NCI-H2029 (cell line): ENCODE data around the gene IL18R1.

Experiments
- DNase-seq: peaks from one replicate; lab custom pipeline; 2025; lab: John Stamatoyannopoulos, UW

IL18R1 gene

GRCh38 chr2:102344397-102344796 is 11.2 kb upstream of the IL18R1 start:
- no peak for DNase-seq

DNA sequence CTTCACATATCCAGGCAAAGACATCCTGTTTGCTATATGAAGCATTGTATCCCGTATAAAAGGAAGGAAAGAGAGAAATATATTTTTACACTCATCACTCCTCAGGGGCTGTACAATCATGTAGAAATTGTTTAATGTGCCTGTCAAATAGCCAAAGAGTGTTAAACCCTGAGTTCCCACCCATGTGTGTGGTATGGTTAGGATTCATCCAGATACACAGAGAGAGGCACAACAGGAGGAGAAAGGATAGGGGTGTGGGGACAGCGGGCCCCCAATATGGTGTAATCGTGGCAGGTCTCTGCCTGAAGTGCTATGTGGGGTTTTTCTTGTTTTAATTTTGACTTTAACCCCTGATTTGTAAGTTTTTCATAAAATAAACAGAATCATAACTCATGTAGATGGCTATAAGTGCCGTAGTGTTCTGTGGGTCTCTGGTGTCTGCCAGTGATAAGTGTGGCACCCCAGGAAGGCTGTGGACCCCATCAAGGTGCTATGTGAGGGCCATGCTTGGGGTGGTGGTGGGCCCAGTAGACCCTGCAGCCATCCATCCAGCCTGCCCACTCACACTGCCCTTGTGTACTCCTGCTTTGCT is 10.2 kb upstream of the IL18R1 start:
- DNase-seq: no peak

GRCh38 chr2:102346381-102347130 is 9.0 kb upstream of the IL18R1 start:
- no peak for DNase-seq

DNA sequence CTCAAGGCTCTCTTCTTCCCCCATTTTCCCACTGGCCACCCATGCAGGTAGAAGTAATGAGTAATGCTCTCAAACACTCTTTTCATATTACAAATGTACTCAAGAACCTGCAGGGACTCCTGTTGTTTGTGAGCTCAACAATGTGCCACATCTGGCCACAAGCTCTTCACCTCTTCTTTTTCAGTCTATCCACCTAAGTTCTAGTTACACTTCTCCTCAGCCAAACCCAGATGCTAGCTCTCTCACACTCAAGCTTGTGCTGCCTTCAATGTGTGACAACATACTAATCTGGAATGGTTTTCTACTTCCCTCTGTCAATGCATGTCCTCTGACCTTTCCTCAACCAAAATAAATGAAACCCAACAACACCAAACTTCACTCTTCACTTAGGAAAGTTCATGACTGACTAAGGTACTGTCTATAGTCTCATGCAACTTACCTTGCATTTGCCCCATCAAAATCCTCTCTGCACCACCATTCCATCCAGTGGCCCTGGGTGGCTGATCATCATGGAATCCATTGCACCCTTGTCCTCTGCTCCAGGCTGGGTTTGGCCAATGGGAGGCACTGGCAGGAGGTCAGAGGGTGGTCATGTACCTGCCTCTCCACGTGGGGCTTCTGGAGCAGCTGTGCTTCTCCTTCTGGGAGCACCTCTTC is 5.3 kb upstream of the IL18R1 start:
- no peak for DNase-seq

DNA sequence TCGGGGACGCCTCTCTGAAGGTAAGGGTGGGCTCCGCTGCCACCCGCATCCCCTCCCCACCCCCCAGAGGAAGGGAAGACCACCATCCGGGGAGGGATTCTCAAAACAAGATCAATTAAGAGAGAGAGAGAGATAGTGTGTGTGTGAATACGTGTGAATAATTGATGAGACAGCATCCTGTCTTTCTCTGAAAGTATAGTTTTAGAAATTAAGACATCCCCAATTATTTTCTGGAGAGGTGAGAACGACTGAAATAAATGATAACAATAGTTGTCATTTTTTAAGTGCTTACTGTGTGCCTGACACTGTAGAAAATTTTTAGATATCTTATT is 751 bp downstream of the IL18R1 start:
- DNase-seq: no peak

- DNase-seq: no peak
Measured at GRCh38 chr2:102356741-102357140, 1.1 kb downstream of the IL18R1 start.

DNA sequence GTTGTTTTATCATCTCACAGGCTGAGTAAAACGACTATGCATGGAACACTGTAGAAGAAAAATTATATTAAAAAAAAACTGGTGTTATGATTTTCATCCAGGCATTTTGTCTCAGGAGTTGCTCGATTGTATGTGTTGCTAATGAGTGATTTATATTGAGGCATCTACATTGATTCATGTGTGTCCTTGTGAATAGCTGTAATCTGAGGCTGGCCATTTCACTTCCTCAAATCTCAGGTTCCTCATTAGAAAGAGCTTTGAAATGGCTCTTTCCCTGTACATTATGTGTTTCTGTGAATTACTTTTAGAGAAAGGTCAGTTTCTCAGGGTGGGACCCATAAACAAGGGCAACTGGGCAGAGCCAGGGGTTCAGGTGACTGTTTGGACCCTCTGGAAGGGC is 2.3 kb downstream of the IL18R1 start:
- no peak for DNase-seq

- no peak for DNase-seq
Measured at GRCh38 chr2:102358496-102358895, 2.9 kb downstream of the IL18R1 start.

DNA sequence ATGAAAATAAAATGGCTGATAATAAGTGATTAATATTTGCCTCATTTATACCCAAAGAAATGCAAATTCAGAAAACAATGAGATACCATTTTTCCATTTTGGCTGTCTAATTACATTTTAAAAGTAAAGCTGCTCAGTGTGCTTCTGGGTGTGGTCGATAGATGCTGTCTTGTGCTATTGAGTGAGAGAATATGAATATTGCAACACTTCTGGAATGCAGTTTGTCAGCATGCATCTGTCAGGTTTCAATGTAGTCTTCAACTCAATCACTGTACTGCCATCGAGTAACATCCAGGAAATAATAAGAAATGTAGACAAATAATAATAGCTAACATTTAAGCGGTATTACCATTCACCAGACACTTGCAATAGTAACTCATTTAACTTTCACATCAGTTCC is 3.9 kb downstream of the IL18R1 start:
- DNase-seq: no peak

DNA sequence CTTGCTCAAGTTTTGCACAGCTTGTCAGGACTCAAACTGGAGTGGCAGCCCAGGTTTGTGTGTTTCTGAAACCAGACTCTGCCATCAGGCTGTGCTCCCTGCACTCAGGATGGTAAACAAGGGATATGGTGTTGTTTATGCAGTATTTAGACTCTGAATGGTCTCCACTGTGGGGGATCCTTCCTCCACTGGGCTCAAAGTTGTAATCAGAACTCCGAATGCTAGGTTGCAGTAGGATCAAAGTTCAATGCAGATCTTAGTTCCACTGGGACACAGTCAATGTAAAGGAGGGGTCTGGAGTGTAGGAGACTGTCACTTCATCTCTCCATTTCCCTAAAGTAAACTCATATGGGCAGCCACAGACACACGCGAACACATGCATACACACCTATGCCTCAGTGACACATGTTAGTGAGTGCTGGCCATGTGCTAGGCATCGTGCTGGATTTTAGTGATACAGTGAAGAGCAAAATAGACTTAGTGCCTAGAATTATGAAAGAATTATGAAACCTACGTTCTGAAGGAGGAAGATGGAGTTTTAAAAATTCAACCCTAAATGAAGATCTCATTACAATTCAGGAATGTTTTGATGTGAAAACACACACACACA is 6.1 kb downstream of the IL18R1 start:
- DNase-seq: no peak

- DNase-seq: no peak
Measured at GRCh38 chr2:102365763-102366162, 10.2 kb downstream of the IL18R1 start.

DNA sequence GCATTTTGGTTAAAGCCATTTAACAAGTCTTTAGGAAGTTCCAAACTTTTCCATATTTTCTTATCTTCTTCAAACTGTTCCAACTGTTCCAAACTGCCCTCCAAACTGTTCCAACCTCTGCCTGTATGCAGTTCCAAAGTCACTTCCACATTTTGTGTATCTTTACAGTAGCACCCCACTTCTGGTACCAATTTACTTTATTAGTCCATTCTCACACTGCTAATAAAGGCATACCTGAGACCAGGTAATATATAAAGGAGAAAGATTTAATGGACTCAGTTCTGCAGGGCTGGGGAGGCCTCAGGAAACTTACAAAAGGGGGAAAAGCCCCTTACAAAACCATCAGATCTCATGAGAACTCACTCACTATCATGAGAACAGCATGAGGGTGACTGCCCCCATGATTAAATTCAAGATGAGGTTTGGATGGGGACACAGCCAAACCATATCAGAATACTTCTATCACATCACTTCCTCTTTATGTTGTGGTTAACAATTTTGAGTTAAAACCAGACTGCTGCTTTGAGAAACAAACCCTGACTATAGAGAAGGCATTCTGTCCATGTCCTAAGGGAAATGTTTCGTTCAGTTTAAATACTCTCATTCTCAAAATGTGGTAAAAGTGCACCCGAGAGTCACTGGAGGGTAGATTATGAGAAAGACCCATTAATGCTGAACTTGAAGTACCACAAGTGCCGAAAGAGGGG is 11.0 kb downstream of the IL18R1 start:
- no peak for DNase-seq

GRCh38 chr2:102367331-102367971 is 11.9 kb downstream of the IL18R1 start:
- DNase-seq: no peak

DNA sequence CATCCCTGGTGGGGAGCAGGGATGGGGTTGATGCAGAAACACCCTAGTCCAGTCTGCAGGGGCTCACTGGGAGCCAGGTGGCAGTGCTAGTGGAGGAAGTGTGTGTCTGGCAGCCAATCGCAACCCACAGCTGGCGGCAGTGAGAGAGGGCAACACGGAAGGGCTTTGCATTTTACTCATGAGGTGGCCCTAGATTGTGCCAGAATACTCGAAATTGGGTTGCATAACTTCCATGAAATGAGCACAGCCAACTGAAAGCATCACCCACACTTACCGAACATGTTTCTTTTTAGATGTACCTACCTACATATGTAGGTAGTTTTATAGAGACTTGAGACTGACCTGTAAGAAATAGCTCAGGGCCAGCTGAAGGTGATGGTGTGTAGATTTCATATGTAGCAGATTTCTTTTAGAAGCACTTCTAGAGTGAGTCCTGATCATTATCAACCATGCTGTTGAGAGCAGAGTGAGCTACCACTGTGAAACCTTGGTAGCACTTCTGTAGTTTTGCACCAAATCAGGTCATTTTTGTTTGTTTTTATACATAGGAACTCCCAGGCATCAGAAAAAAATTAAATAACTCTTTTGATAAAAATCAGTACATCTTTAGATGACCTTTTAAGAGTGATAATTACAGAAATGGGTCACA is 13.0 kb downstream of the IL18R1 start:
- no peak for DNase-seq

DNA sequence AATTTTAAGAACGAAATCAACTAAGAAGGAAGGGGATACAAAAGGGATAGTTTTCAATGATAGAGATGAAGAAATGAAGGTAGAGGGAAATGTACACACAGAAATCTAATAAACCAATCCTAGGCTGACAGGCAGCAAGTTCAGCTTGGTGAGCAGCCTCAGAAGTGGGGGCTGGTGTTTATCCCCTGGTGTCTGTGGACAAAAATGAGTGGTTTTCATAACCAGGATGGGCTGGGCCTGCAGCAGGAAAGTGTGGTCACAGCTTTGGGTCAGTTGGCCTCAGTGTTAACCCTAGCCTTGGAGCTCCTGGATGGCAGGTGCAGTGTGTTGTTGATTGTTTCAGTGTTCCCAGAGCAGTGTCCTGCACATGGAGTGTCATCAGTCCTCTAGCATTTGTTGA is 14.3 kb downstream of the IL18R1 start:
- DNase-seq: no peak

DNA sequence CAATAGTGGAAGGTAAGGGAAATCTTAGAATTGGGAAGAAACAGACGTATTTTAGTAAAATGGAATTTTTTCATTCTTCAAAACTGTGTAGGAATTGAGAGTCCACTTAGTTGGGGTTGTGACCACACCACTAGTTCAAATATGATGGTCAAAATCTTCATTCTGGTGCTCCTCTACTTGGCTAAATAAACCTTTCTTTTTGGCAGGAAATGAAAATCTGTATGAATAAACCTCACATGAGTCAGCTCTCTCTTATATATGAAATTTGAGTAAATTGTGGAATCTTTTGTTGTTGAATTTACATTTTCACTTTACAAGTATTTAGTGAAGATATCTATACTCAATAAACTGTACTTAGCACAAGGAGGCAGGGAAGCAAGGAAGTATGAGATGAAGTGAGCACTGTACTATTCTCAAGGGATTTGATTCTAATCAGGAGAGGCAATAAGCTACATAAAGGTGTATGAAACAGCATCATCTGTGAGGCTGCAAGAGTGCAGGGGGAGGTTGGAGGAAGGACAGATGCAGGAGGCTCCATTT is 20.5 kb downstream of the IL18R1 start:
- DNase-seq: no peak

GRCh38 chr2:102383722-102384121 is 28.1 kb downstream of the IL18R1 start:
- no peak for DNase-seq

- DNase-seq: no peak
Measured at GRCh38 chr2:102385522-102385921, 29.9 kb downstream of the IL18R1 start.

GRCh38 chr2:102386004-102386403 is 30.4 kb downstream of the IL18R1 start:
- no peak for DNase-seq

GRCh38 chr2:102386867-102387541 is 31.4 kb downstream of the IL18R1 start:
- DNase-seq: no peak
